Measurements from ENCODE around the gene GALNT10.

GRCh38 chr5:154191467-154192261, 1.1 kb downstream of the GALNT10 start:
- TF ChIP-seq POLR2A (IDR thresholded peaks at IDR 0.05) = no peak
- no peak for TF ChIP-seq CTCF (IDR thresholded peaks at IDR 0.05)

Measured in body of pancreas (tissue), 4 donors.